SK-N-SH (cell line): ENCODE results near the gene NUDT16.

Experiments used
- EZH2phosphoT487 ChIP-seq: fragments of 200-600 bp; sonication (generic); IDR thresholded peaks from 2 replicates; pipeline ENCODE4 v1.6.1; 2017; ENCODE audit warnings: low read depth, mixed run types, mild to moderate bottlenecking, antibody characterized with exemption, moderate library complexity, borderline replicate concordance
- GABPA ChIP-seq: IDR thresholded peaks from 2 replicates; pipeline ENCODE4 v1.4.0; 2012; ENCODE audit warnings: low read depth, mild to moderate bottlenecking
- RAD21 ChIP-seq: IDR thresholded peaks from 2 replicates; pipeline ENCODE4 v1.6.1; 2012; ENCODE audit warnings: mild to moderate bottlenecking, low read length
- TF ChIP-seq, protein P1 (sequence below): fragments of 200-600 bp; sonication (generic); IDR thresholded peaks from 2 replicates; pipeline ENCODE4 v1.6.1; 2017; ENCODE audit warnings: antibody characterized with exemption, mild to moderate bottlenecking, moderate library complexity
- TF ChIP-seq, protein P2 (sequence below): fragments of 150-350 bp; IDR thresholded peaks from 2 replicates; pipeline ENCODE4 v1.6.1; 2017; ENCODE audit warnings: antibody characterized with exemption, low read length, low read depth, borderline replicate concordance

DNA sequence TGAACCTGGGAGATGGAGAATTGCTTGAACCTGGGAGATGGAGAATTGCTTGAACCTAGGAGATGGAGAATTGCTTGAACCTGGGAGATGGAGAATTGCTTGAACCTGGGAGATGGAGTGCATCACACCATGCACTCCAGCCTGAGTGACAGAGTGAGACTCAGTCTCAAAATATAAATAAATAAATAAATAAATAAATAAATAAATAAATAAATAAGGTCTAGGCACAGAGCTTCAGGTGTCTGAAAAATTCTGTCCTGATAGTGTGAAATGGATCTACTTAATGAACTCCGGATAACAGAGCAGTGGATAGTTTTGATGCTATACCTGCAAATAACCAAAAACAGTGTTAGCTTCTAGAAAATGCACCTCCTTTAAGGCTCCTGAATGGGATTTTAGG, 24.3 kb upstream of the NUDT16 start:
- TF ChIP-seq, protein P1, sequence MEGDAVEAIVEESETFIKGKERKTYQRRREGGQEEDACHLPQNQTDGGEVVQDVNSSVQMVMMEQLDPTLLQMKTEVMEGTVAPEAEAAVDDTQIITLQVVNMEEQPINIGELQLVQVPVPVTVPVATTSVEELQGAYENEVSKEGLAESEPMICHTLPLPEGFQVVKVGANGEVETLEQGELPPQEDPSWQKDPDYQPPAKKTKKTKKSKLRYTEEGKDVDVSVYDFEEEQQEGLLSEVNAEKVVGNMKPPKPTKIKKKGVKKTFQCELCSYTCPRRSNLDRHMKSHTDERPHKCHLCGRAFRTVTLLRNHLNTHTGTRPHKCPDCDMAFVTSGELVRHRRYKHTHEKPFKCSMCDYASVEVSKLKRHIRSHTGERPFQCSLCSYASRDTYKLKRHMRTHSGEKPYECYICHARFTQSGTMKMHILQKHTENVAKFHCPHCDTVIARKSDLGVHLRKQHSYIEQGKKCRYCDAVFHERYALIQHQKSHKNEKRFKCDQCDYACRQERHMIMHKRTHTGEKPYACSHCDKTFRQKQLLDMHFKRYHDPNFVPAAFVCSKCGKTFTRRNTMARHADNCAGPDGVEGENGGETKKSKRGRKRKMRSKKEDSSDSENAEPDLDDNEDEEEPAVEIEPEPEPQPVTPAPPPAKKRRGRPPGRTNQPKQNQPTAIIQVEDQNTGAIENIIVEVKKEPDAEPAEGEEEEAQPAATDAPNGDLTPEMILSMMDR: no peak
- TF ChIP-seq GABPA (no peak), RAD21 (no peak), EZH2phosphoT487 (no peak)
- TF ChIP-seq, protein P2, sequence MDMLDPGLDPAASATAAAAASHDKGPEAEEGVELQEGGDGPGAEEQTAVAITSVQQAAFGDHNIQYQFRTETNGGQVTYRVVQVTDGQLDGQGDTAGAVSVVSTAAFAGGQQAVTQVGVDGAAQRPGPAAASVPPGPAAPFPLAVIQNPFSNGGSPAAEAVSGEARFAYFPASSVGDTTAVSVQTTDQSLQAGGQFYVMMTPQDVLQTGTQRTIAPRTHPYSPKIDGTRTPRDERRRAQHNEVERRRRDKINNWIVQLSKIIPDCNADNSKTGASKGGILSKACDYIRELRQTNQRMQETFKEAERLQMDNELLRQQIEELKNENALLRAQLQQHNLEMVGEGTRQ: no peak
